Activated CD8-positive, alpha-beta memory T cell treated with anti-CD3 and anti-CD28 coated beads for 36 hours (primary cell): Measurements from ENCODE around the gene MOB2. TPM values are rescaled to one million over a fixed set of nuclear protein-coding genes. Genes with fewer than 3 reads are reported as not detected.

ENCODE experiments used
- CTCF ChIA-PET: fragments of 350-600 bp; sonication (Branson Sonifier 250); formaldehyde crosslinking; loops from one replicate; lab custom pipeline; 2021; ENCODE audit warnings: antibody characterized with exemption; lab: Charles Lee
- POLR2A ChIA-PET: fragments of 350-600 bp; sonication (Branson Sonifier 250); formaldehyde crosslinking; loops from one replicate; lab custom pipeline; 2021; ENCODE audit warnings: antibody characterized with exemption; lab: Charles Lee
- total RNA-seq, 2 experiments: library from RNA; stranded (reverse); gene quantifications; one replicate each; pipeline ENCODE4 v1.2.3, GENCODE V29; 2021

MOB2 gene
- total RNA-seq, 2 experiments from 2014 or later: 19.5 to 22.0 TPM

GRCh38 chr11:1507381-1508140 lies 21.0 kb upstream of the MOB2 start:
- ChIA-PET POLR2A (no interaction called here), CTCF (interaction anchor here (0.9 to 1.0 kb wide), 2 partner anchors 8 to 71 kb away, joined by 3 read pairs; no protein-coding TSS in a partner anchor)

- CTCF ChIA-PET: interaction anchor here (0.9 to 1.0 kb wide), 2 partner anchors 8 to 71 kb away, joined by 3 read pairs; no protein-coding TSS in a partner anchor
Observed at GRCh38 chr11:1506981-1507380, 20.4 kb upstream of the MOB2 start.

GRCh38 chr11:1505480-1505879 lies 18.9 kb upstream of the MOB2 start:
- CTCF ChIA-PET: interaction anchor here (1.4 kb wide), 1 partner anchor 10 kb away, joined by 4 read pairs; no protein-coding TSS in a partner anchor

More at GRCh38 chr11:1506981-1507380, 20.4 kb upstream of the MOB2 start:
- POLR2A ChIA-PET: no interaction called here

GRCh38 chr11:1504581-1505290 lies 18.2 kb upstream of the MOB2 start:
- CTCF ChIA-PET: interaction anchor here (1.4 kb wide), 1 partner anchor 11 kb away, joined by 4 read pairs; no protein-coding TSS in a partner anchor

More at GRCh38 chr11:1505480-1505879, 18.9 kb upstream of the MOB2 start:
- POLR2A ChIA-PET: no interaction called here

GRCh38 chr11:1504138-1504537 lies 17.6 kb upstream of the MOB2 start:
- CTCF ChIA-PET: no interaction called here
- POLR2A ChIA-PET: no interaction called here

More at GRCh38 chr11:1504581-1505290, 18.2 kb upstream of the MOB2 start:
- POLR2A ChIA-PET: no interaction called here

- ChIA-PET POLR2A (no interaction called here), CTCF (no interaction called here)
Observed at GRCh38 chr11:1503708-1504104, 17.1 kb upstream of the MOB2 start.

GRCh38 chr11:1502954-1503707 lies 16.6 kb upstream of the MOB2 start:
- ChIA-PET CTCF (no interaction called here), POLR2A (no interaction called here)

- CTCF ChIA-PET: no interaction called here
Observed at GRCh38 chr11:1502168-1502953, 15.8 kb upstream of the MOB2 start.

GRCh38 chr11:1501421-1502167 lies 15.0 kb upstream of the MOB2 start:
- CTCF ChIA-PET: no interaction called here
- POLR2A ChIA-PET: no interaction called here

More at GRCh38 chr11:1502168-1502953, 15.8 kb upstream of the MOB2 start:
- POLR2A ChIA-PET: no interaction called here

GRCh38 chr11:1500466-1501420 lies 14.2 kb upstream of the MOB2 start:
- POLR2A ChIA-PET: no interaction called here
- CTCF ChIA-PET: no interaction called here

GRCh38 chr11:1499899-1500298 lies 13.3 kb upstream of the MOB2 start:
- CTCF ChIA-PET: no interaction called here

GRCh38 chr11:1499261-1499890 lies 12.8 kb upstream of the MOB2 start:
- POLR2A ChIA-PET: no interaction called here
- CTCF ChIA-PET: interaction anchor here (1.3 kb wide), 1 partner anchor 297 kb away, joined by 3 read pairs; no protein-coding TSS in a partner anchor

More at GRCh38 chr11:1499899-1500298, 13.3 kb upstream of the MOB2 start:
- POLR2A ChIA-PET: no interaction called here

- CTCF ChIA-PET: interaction anchor here (1.3 kb wide), 1 partner anchor 295 kb away, joined by 3 read pairs; no protein-coding TSS in a partner anchor
- POLR2A ChIA-PET: no interaction called here
Observed at GRCh38 chr11:1498262-1498661, 11.7 kb upstream of the MOB2 start.

- ChIA-PET POLR2A (no interaction called here), CTCF (no interaction called here)
Observed at GRCh38 chr11:1497600-1497999, 11.0 kb upstream of the MOB2 start.

GRCh38 chr11:1496761-1497095 lies 10.1 kb upstream of the MOB2 start:
- CTCF ChIA-PET: interaction anchor here (0.8 kb wide), 1 partner anchor 156 kb away, joined by 3 read pairs; no protein-coding TSS in a partner anchor
- POLR2A ChIA-PET: no interaction called here

- ChIA-PET POLR2A (no interaction called here), CTCF (interaction anchor here (0.8 kb wide), 1 partner anchor 156 kb away, joined by 3 read pairs; no protein-coding TSS in a partner anchor)
Observed at GRCh38 chr11:1496091-1496760, 9.6 kb upstream of the MOB2 start.
